ENCODE measurements around the gene HES1. TPM values are rescaled to one million over a fixed set of nuclear protein-coding genes. Genes with fewer than 3 reads are reported as not detected.

The HES1 gene
- polyA plus RNA-seq, 1 donor (not counting 4 experiments of a cell fraction or from before 2014, with no cell fraction given), result 138 TPM

DNA sequence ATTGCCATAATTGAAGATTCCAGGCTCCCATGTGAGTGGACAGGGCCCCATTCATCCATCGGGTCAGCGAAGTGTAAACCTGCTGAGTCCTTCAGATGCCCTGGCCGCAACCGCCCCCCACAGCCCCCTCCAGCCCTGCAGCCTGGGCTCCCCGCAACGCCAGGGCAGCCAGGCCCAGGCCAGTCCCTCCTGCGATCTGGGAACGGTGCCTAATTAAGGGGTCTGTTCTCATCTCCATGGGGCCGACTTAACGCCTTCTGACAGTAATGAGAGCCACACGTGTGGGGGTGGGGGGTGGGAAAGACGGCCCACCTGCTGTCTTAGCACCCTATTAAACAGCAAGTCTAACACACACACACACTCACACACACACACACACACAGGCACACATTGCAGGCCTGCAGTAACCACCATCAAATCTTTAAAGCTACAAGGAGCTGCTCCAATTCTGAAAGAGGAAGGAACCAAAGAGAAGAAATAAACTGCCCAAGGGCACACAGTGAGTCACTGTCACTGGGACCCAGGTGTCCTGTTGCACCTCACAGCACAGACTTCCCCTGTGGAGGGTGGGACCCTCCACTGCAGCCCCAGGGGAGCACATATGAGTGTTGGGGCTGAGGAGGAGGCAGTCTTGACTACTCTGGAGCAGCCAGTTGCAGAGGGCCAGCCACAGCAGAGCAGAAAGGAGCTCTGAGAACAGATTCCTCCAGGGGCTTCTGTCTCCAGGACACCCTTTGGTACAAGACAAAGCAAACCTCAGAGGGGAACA, 31.8 kb upstream of the HES1 start:
- H3K4me3 ChIP-seq (ENCODE audit: control insufficient read depth in 2 of 3, extremely low read depth in 1 of 3, insufficient read depth in 2 of 3, low read depth in 1 of 3, low read length in 3 of 3), result no peak overlapping the region
- H3K4me1 ChIP-seq (ENCODE audit: control insufficient read depth, extremely low read depth, insufficient read depth, low read length), result no peaks in the 10 kb centered on the region
- no peak for TF ChIP-seq EZH2 (IDR thresholded peaks at IDR 0.05; ENCODE audit: low read length)
- TF ChIP-seq, protein P1, sequence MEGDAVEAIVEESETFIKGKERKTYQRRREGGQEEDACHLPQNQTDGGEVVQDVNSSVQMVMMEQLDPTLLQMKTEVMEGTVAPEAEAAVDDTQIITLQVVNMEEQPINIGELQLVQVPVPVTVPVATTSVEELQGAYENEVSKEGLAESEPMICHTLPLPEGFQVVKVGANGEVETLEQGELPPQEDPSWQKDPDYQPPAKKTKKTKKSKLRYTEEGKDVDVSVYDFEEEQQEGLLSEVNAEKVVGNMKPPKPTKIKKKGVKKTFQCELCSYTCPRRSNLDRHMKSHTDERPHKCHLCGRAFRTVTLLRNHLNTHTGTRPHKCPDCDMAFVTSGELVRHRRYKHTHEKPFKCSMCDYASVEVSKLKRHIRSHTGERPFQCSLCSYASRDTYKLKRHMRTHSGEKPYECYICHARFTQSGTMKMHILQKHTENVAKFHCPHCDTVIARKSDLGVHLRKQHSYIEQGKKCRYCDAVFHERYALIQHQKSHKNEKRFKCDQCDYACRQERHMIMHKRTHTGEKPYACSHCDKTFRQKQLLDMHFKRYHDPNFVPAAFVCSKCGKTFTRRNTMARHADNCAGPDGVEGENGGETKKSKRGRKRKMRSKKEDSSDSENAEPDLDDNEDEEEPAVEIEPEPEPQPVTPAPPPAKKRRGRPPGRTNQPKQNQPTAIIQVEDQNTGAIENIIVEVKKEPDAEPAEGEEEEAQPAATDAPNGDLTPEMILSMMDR (optimal IDR thresholded peaks at IDR 0.05 in 1 of 3, IDR thresholded peaks at IDR 0.05 in 1 of 3, conservative IDR thresholded peaks at IDR 0.05 in 1 of 3; ENCODE audit: extremely low read depth in 1 of 3, insufficient read depth in 2 of 3, low read length in 3 of 3), result no peak
- H3K9me3 ChIP-seq (ENCODE audit: control insufficient read depth, low read depth, low read length), result no peaks in the 10 kb centered on the region
- dilution Hi-C loops (cut with MboI; ENCODE audit: extremely low pct_ligation_motif_present, low sequenced_read_pairs), result no loop called here
- DNase-seq (ENCODE audit: low read depth, low spot score) (no peak), FAIRE-seq (no peak)
- H3K27me3 ChIP-seq (ENCODE audit: control insufficient read depth, extremely low read depth, insufficient read depth, low read length), result peaks cover 56% of the 10 kb centered on the region
- H2AFZ ChIP-seq (ENCODE audit: control insufficient read depth, low read length), result no peak overlapping the region
- no peak overlapping the region for H3K27ac ChIP-seq (ENCODE audit: control insufficient read depth, insufficient read depth, low read length)
- no peaks in the 10 kb centered on the region for H3K79me2 ChIP-seq (ENCODE audit: control insufficient read depth, insufficient read depth, low read length)
- H3K4me2 ChIP-seq (ENCODE audit: control insufficient read depth, extremely low read depth, insufficient read depth, low read depth, low read length), result no peak overlapping the region
- no peaks in the 10 kb centered on the region for H3K9me1 ChIP-seq (ENCODE audit: control insufficient read depth, extremely low read depth, insufficient read depth, low read length)
- H3K9ac ChIP-seq (ENCODE audit: control insufficient read depth, extremely low read depth, insufficient read depth, low read length), result no peak overlapping the region
- H3K36me3 ChIP-seq (ENCODE audit: control insufficient read depth in 2 of 2, extremely low read depth in 1 of 2, insufficient read depth in 2 of 2, low read length in 2 of 2), result no peaks in the 10 kb centered on the region
- no peaks in the 10 kb centered on the region for H4K20me1 ChIP-seq (ENCODE audit: control insufficient read depth, extremely low read depth, insufficient read depth, low read length)

DNA sequence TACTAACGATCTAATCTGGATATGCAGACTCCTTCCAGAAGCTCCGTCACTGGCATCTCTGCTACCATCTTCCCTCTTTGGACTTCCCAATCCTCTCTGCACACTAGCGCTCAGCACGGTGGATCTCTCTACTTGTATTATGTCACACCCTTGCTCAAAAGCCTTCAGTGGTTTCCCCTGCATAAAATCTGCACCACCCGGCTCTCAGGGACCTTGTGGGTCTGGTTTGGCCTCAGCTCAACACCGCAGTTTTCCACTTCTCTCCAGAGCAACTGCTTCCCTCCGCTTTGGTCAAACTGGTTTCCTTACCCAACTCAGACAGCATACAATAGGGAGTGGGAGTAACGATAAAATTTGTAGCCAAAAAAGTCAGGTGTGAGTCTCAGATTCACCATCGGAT, 30.7 kb upstream of the HES1 start:
- Histone ChIP-seq H3K9me1 (ENCODE audit: control insufficient read depth, extremely low read depth, insufficient read depth, low read length) (no peaks in the 10 kb centered on the region), H2AFZ (ENCODE audit: control insufficient read depth, low read length) (no peak overlapping the region), H3K9me3 (ENCODE audit: control insufficient read depth, low read depth, low read length) (no peaks in the 10 kb centered on the region), H3K9ac (ENCODE audit: control insufficient read depth, extremely low read depth, insufficient read depth, low read length) (no peak overlapping the region), H3K27me3 (ENCODE audit: control insufficient read depth, extremely low read depth, insufficient read depth, low read length) (peaks cover 44% of the 10 kb centered on the region), H3K4me1 (ENCODE audit: control insufficient read depth, extremely low read depth, insufficient read depth, low read length) (no peaks in the 10 kb centered on the region), H3K4me3 (ENCODE audit: control insufficient read depth in 2 of 3, extremely low read depth in 1 of 3, insufficient read depth in 2 of 3, low read depth in 1 of 3, low read length in 3 of 3) (no peak overlapping the region), H3K36me3 (ENCODE audit: control insufficient read depth in 2 of 2, extremely low read depth in 1 of 2, insufficient read depth in 2 of 2, low read length in 2 of 2) (no peaks in the 10 kb centered on the region), H3K79me2 (ENCODE audit: control insufficient read depth, insufficient read depth, low read length) (no peaks in the 10 kb centered on the region), H3K27ac (ENCODE audit: control insufficient read depth, insufficient read depth, low read length) (no peak overlapping the region), H4K20me1 (ENCODE audit: control insufficient read depth, extremely low read depth, insufficient read depth, low read length) (no peaks in the 10 kb centered on the region), H3K4me2 (ENCODE audit: control insufficient read depth, extremely low read depth, insufficient read depth, low read depth, low read length) (no peak overlapping the region)
- TF ChIP-seq, protein P1 (optimal IDR thresholded peaks at IDR 0.05 in 1 of 3, IDR thresholded peaks at IDR 0.05 in 1 of 3, conservative IDR thresholded peaks at IDR 0.05 in 1 of 3; ENCODE audit: extremely low read depth in 1 of 3, insufficient read depth in 2 of 3, low read length in 3 of 3), result no peak
- no peak for TF ChIP-seq EZH2 (IDR thresholded peaks at IDR 0.05; ENCODE audit: low read length)
- dilution Hi-C loops (cut with MboI; ENCODE audit: extremely low pct_ligation_motif_present, low sequenced_read_pairs), result no loop called here
- DNase-seq (ENCODE audit: low read depth, low spot score) (no peak), FAIRE-seq (no peak)

Data from keratinocyte (primary cell).